GM10248 (cell line): Measurements from ENCODE around the gene PLAC1.

Source experiments
- CTCF ChIA-PET: fragments of 300-600 bp; sonication (Branson Sonifier 250); formaldehyde crosslinking; extraction: SDS; loops from one replicate; lab custom pipeline; 2021; ENCODE audit warnings: antibody characterized with exemption; lab: Yijun Ruan, JAX
- POLR2A ChIA-PET: fragments of 350-650 bp; sonication (Branson Sonifier 250); formaldehyde crosslinking; extraction: SDS; loops from one replicate; lab custom pipeline; 2020; ENCODE audit warnings: antibody characterized with exemption; lab: Yijun Ruan, JAX
- DNase-seq: peaks from one replicate; pipeline ENCODE4 v3.0.0; 2012; ENCODE audit errors: extremely low spot score
- TF ChIP-seq, protein P1 (sequence below): IDR thresholded peaks from 2 replicates; pipeline ENCODE4 v1.5.1; 2012; ENCODE audit warnings: mild to moderate bottlenecking, low read depth; ENCODE audit errors: extremely low read depth, missing control alignments, control extremely low read depth

Gene PLAC1

GRCh38 chrX:134631426-134632346 lies 26.6 kb downstream of the PLAC1 start:
- ChIA-PET POLR2A (no interaction called here), CTCF (interaction anchor here (1.1 kb wide), 1 partner anchor 10 kb away, joined by 3 read pairs; no protein-coding TSS in a partner anchor)
- TF ChIP-seq, protein P1, sequence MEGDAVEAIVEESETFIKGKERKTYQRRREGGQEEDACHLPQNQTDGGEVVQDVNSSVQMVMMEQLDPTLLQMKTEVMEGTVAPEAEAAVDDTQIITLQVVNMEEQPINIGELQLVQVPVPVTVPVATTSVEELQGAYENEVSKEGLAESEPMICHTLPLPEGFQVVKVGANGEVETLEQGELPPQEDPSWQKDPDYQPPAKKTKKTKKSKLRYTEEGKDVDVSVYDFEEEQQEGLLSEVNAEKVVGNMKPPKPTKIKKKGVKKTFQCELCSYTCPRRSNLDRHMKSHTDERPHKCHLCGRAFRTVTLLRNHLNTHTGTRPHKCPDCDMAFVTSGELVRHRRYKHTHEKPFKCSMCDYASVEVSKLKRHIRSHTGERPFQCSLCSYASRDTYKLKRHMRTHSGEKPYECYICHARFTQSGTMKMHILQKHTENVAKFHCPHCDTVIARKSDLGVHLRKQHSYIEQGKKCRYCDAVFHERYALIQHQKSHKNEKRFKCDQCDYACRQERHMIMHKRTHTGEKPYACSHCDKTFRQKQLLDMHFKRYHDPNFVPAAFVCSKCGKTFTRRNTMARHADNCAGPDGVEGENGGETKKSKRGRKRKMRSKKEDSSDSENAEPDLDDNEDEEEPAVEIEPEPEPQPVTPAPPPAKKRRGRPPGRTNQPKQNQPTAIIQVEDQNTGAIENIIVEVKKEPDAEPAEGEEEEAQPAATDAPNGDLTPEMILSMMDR = no peak
- no peak for DNase-seq

- TF ChIP-seq, protein P1 = no peak
- ChIA-PET CTCF (no interaction called here), POLR2A (no interaction called here)
- DNase-seq = no peak
Observed at GRCh38 chrX:134628663-134629062, 29.6 kb downstream of the PLAC1 start.

GRCh38 chrX:134626434-134626833 lies 31.8 kb downstream of the PLAC1 start:
- ChIA-PET CTCF (no interaction called here), POLR2A (no interaction called here)
- TF ChIP-seq, protein P1 = no peak
- no peak for DNase-seq

- ChIA-PET CTCF (no interaction called here), POLR2A (no interaction called here)
- TF ChIP-seq, protein P1 = no peak
- no peak for DNase-seq
Observed at GRCh38 chrX:134625315-134625718, 33.0 kb downstream of the PLAC1 start.

DNA sequence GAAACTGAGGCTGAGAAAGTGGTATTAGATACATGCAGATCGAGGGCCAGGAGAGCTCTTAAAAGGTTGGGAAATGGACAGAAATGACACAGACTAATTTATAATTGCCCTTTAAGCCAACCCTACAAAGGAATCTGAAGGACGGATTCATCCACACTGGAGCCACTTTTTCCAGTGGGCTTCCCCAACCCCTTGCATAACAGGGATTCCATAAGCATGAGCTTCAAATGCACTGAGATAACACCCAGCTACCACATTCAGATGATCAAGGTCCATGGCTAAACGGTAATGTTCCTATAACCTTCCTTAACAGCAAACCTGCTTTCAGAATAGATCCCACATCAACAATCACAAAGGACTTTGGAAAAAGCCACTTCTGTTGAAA lies 34.2 kb downstream of the PLAC1 start:
- CTCF ChIA-PET = interaction anchor here (0.6 to 1.2 kb wide), 2 partner anchors 18 to 23 kb away, joined by 3 to 4 read pairs; no protein-coding TSS in a partner anchor
- POLR2A ChIA-PET = no interaction called here
- TF ChIP-seq, protein P1 = no peak
- DNase-seq = no peak

GRCh38 chrX:134623293-134624045 lies 34.8 kb downstream of the PLAC1 start:
- POLR2A ChIA-PET = no interaction called here
- CTCF ChIA-PET = interaction anchor here (0.6 to 1.2 kb wide), 2 partner anchors 18 to 23 kb away, joined by 3 to 4 read pairs; no protein-coding TSS in a partner anchor
- no peak for DNase-seq
- TF ChIP-seq, protein P1 = no peak
